DMS 273 treated with DMSO at 0.1 percent for 48 hours (cell line): ENCODE data around the gene FOXD2.

Experiments used
- DNase-seq: peaks from one replicate; lab custom pipeline; 2025; lab: John Stamatoyannopoulos, UW

Gene FOXD2

GRCh38 chr1:47468709-47469389 lies 31.0 kb downstream of the FOXD2 start:
- DNase-seq = no peak

GRCh38 chr1:47469390-47469759 lies 31.5 kb downstream of the FOXD2 start:
- DNase-seq = no peak

- DNase-seq = no peak
These were observed 32.1 kb downstream of the FOXD2 start for GRCh38 chr1:47469910-47470309.

GRCh38 chr1:47471163-47471562 lies 33.3 kb downstream of the FOXD2 start:
- DNase-seq = no peak

GRCh38 chr1:47474278-47475193 lies 36.7 kb downstream of the FOXD2 start:
- DNase-seq = no peak

- no peak for DNase-seq
These were observed 39.8 kb downstream of the FOXD2 start for GRCh38 chr1:47477595-47478080.

GRCh38 chr1:47478090-47478489 lies 40.2 kb downstream of the FOXD2 start:
- DNase-seq = no peak

- no peak for DNase-seq
These were observed 41.8 kb downstream of the FOXD2 start for GRCh38 chr1:47479664-47480063.

GRCh38 chr1:47481936-47482335 lies 44.1 kb downstream of the FOXD2 start:
- DNase-seq = no peak

GRCh38 chr1:47482786-47483185 lies 44.9 kb downstream of the FOXD2 start:
- no peak for DNase-seq

GRCh38 chr1:47483651-47484050 lies 45.8 kb downstream of the FOXD2 start:
- DNase-seq = no peak

- no peak for DNase-seq
These were observed 48.0 kb downstream of the FOXD2 start for GRCh38 chr1:47485817-47486216.

GRCh38 chr1:47487332-47487731 lies 49.5 kb downstream of the FOXD2 start:
- no peak for DNase-seq

GRCh38 chr1:47487850-47488450 lies 50.1 kb downstream of the FOXD2 start:
- DNase-seq = no peak
